Measurements from ENCODE around the gene GRB2. TPM values are rescaled to one million over a fixed set of nuclear protein-coding genes. Genes with fewer than 3 reads are reported as not detected.

The GRB2 gene
- polyA plus RNA-seq, 1 donor: 100 TPM

GRCh38 chr17:75417054-75417580 is 11.6 kb upstream of the GRB2 start:
- no peak for DNase-seq

GRCh38 chr17:75416006-75416405 is 10.5 kb upstream of the GRB2 start:
- no peak for DNase-seq

- no peak for DNase-seq
These were observed 9.0 kb upstream of the GRB2 start for GRCh38 chr17:75414488-75414887.

GRCh38 chr17:75412455-75413317 is 7.2 kb upstream of the GRB2 start:
- peak; percentile 86 for DNase-seq

GRCh38 chr17:75411328-75412067 is 6.0 kb upstream of the GRB2 start:
- no peak for DNase-seq

- DNase-seq: no peak
These were observed 4.7 kb upstream of the GRB2 start for GRCh38 chr17:75410141-75410540.

- no peak for DNase-seq
These were observed 2.3 kb upstream of the GRB2 start for GRCh38 chr17:75407655-75408352.

- no peak for DNase-seq
These were observed 741 bp upstream of the GRB2 start for GRCh38 chr17:75406222-75406615.

GRCh38 chr17:75404731-75405364 is 630 bp downstream of the GRB2 start:
- no peak for DNase-seq

- DNase-seq: peak; percentile 81
These were observed 1.2 kb downstream of the GRB2 start for GRCh38 chr17:75404223-75404730.

GRCh38 chr17:75403131-75403530 is 2.3 kb downstream of the GRB2 start:
- no peak for DNase-seq

- no peak for DNase-seq
These were observed 3.5 kb downstream of the GRB2 start for GRCh38 chr17:75402026-75402425.

GRCh38 chr17:75400326-75400939 is 5.0 kb downstream of the GRB2 start:
- no peak for DNase-seq

GRCh38 chr17:75398279-75398678 is 7.2 kb downstream of the GRB2 start:
- DNase-seq: no peak

- DNase-seq: no peak
These were observed 8.3 kb downstream of the GRB2 start for GRCh38 chr17:75397217-75397616.

GRCh38 chr17:75396796-75397195 is 8.7 kb downstream of the GRB2 start:
- DNase-seq: no peak

- no peak for DNase-seq
These were observed 9.5 kb downstream of the GRB2 start for GRCh38 chr17:75396025-75396424.

- DNase-seq: no peak
These were observed 11.1 kb downstream of the GRB2 start for GRCh38 chr17:75394332-75394918.

- DNase-seq: peak; percentile 98
These were observed 11.8 kb downstream of the GRB2 start for GRCh38 chr17:75393523-75394331.

- no peak for DNase-seq
These were observed 12.9 kb downstream of the GRB2 start for GRCh38 chr17:75392559-75392958.

All from left kidney (tissue), 2 donors.